Activated CD4-positive, alpha-beta memory T cell treated with anti-CD3 and anti-CD28 coated beads for 36 hours (primary cell): ENCODE results near the gene CCNL2. TPM values are rescaled to one million over a fixed set of nuclear protein-coding genes. Genes with fewer than 3 reads are reported as not detected.
"Not testable (repeated sequence)": the region's sequence is repeated elsewhere in the genome, so short reads cannot be mapped to it uniquely, and the experiment has no call there.

ENCODE experiments used
- CTCF ChIA-PET: fragments of 350-600 bp; sonication (Branson Sonifier 250); formaldehyde crosslinking; loops from one replicate; lab custom pipeline; 2021; ENCODE audit warnings: antibody characterized with exemption, inconsistent platforms; lab: Charles Lee
- POLR2A ChIA-PET: fragments of 350-600 bp; sonication (Branson Sonifier 250); formaldehyde crosslinking; loops from one replicate; lab custom pipeline; 2021; ENCODE audit warnings: antibody characterized with exemption; lab: Charles Lee
- DNase-seq: peaks from one replicate; pipeline ENCODE4 v3.0.0-alpha.2; 2020
- H3K27ac Mint-ChIP-seq: one replicate; pipeline ENCODE4 v1.8.0; 2021; ENCODE audit warnings: mixed read lengths
- H3K27me3 Mint-ChIP-seq: one replicate; pipeline ENCODE4 v1.8.0; 2021; ENCODE audit warnings: mixed read lengths
- H3K36me3 Mint-ChIP-seq: one replicate; pipeline ENCODE4 v1.8.0; 2021; ENCODE audit warnings: mixed read lengths
- H3K4me1 Mint-ChIP-seq: one replicate; pipeline ENCODE4 v1.8.0; 2021; ENCODE audit warnings: low read depth, mixed read lengths
- H3K4me3 Mint-ChIP-seq: one replicate; pipeline ENCODE4 v1.8.0; 2021; ENCODE audit warnings: mild to moderate bottlenecking, mixed read lengths
- H3K9me3 Mint-ChIP-seq: one replicate; pipeline ENCODE4 v1.8.0; 2021; ENCODE audit warnings: mixed read lengths
- intact Hi-C: fragments of 100-400 bp; cut with micrococcal nuclease; formaldehyde crosslinking; loops from one replicate; pipeline ENCODE4 v1.15.1; 2023
- total RNA-seq, 2 experiments: library from RNA; stranded (reverse); gene quantifications; one replicate each; pipeline ENCODE4 v1.2.3, GENCODE V29; 2021

The CCNL2 gene
- total RNA-seq, 2 experiments from 2014 or later, result 96.0 to 108 TPM

DNA sequence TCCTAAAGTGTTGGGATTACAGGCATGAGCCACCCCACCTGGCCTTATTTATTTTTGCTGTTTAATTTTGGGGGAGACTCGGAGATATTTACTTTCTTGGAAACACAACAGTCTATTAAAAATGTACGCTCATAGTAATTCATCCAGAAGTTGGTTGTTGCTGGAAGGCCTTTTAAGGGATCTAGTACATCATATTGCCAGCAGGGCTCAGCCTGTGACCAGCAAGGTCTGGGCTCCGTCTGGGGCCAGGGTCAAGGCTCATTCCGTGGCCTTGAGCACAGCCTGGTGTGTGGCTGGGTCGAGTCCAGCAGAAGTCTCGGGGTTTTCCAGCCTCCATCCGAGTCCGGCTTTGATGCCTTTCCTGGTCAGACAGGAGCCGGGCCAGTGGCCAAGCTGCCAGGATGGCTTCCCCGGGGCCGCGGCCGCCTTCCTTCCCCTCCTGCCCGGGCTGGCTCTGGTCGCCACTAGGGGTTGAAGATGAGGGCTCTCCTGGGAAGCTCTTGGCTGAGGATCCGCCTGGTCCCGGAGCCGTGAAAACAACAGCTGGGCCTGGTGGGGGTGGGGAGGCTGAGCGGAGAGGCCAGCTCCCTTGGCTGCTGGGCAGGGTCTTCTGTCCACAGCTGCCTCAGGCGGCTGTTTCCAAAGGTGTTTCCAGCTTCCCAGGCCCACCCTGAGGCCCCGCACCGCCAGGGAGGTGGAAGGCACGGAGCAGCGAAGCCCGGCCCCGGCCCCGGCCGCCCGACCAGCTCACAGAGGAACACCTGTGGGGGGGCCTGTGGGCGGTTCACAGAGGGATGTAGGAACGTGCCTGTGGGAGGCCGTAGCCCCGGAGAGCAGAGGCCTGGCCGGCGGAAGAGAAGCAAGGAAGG is 31.2 kb upstream of the CCNL2 start:
- H3K9me3 Mint-ChIP-seq, result no peaks in the 10 kb centered on the region
- H3K4me1 Mint-ChIP-seq, result peaks cover 13% of the 10 kb centered on the region
- H3K4me3 Mint-ChIP-seq, result no peak overlapping the region
- H3K36me3 Mint-ChIP-seq, result no peaks in the 10 kb centered on the region
- H3K27ac Mint-ChIP-seq, result no peak overlapping the region
- POLR2A ChIA-PET, result no interaction called here
- CTCF ChIA-PET, result interaction anchor here (0.7 to 3.1 kb wide), 3 partner anchors 11 to 74 kb away, joined by 3 to 10 read pairs (median 3); no protein-coding TSS in a partner anchor
- no peak for DNase-seq
- intact Hi-C loops, result no loop called here
- peaks cover 27% of the 10 kb centered on the region for H3K27me3 Mint-ChIP-seq

DNA sequence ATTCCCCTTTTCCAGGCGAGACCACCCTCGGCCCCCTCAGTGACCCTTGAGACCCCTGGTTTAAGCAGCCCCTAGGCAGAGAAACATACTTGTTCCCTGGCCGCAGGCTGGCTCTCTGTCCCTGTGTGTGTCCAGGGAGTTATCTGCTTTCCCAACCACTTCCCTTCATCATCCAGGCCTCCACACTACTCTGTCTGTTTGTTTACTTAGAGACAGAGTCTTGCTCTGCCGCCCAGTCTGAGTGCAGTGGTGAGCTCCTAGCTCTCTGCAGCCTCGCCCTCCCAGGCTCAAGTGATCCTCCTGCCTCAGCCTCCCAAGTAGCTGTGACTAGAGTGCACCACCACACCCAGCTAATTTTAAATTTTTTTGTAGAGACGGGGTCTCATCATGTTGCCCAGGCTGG is 30.5 kb upstream of the CCNL2 start:
- Mint-ChIP-seq H3K27me3 (peaks cover 25% of the 10 kb centered on the region), H3K4me1 (peaks cover 8% of the 10 kb centered on the region), H3K36me3 (no peaks in the 10 kb centered on the region), H3K9me3 (no peaks in the 10 kb centered on the region), H3K27ac (no peak overlapping the region), H3K4me3 (no peak overlapping the region)
- POLR2A ChIA-PET, result no interaction called here
- intact Hi-C loops, result no loop called here
- CTCF ChIA-PET, result interaction anchor here (3.1 kb wide), 1 partner anchor 11 kb away, joined by 10 read pairs; no protein-coding TSS in a partner anchor
- DNase-seq, result no peak

DNA sequence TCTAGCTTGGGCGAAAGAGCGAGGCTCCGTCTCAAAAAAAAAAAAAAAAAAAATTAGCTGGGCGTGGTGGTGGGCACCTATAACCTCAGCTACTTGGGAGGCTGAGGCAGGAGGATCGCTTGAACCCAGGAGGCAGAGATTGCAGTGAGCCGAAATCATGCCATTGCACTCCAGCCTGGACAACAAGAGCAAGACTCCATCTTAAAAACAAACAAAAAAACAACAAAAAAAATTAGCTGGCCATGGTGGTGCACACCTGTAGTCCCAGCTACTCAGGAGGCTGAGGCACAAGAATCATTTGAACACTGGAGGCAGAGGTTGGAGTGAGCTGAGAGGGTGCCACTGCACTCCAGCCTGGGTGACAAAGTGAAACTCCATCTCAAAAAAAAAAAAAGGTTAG is 29.8 kb upstream of the CCNL2 start:
- H3K4me3 Mint-ChIP-seq, H3K36me3 Mint-ChIP-seq, H3K27ac Mint-ChIP-seq, H3K4me1 Mint-ChIP-seq, POLR2A ChIA-PET, DNase-seq, H3K9me3 Mint-ChIP-seq, intact Hi-C loops: not testable (repeated sequence)
- peaks cover 27% of the 10 kb centered on the region for H3K27me3 Mint-ChIP-seq
- CTCF ChIA-PET, result interaction anchor here (3.1 kb wide), 1 partner anchor 12 kb away, joined by 10 read pairs; no protein-coding TSS in a partner anchor

DNA sequence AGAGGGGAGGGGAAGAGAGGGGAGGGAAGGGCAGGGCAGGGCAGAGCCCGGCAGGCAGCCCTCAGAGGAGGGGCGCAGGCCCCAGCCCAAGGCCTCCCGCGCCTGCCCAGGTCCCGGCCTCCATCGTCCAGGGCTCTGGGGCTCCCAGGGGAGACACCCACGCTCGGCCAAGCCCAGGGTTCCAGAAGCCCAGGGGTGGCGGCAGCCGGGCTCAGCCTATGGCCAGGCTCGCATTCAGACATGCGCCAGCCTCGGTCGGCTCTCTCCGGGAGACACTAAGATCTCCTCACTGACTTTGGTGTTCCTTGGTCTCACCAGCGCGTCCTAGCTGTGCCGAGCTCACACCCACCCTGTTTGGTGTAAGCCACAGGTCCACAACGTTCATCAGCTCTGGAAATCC is 29.0 kb upstream of the CCNL2 start:
- no peaks in the 10 kb centered on the region for H3K36me3 Mint-ChIP-seq
- H3K4me3 Mint-ChIP-seq, result no peak overlapping the region
- CTCF ChIA-PET, result interaction anchor here (3.1 kb wide), 1 partner anchor 13 kb away, joined by 10 read pairs; no protein-coding TSS in a partner anchor
- POLR2A ChIA-PET, result no interaction called here
- intact Hi-C loops, result no loop called here
- H3K27ac Mint-ChIP-seq, result no peak overlapping the region
- H3K9me3 Mint-ChIP-seq, result no peaks in the 10 kb centered on the region
- H3K4me1 Mint-ChIP-seq, result peaks cover 5% of the 10 kb centered on the region
- H3K27me3 Mint-ChIP-seq, result peaks cover 24% of the 10 kb centered on the region
- DNase-seq, result no peak

DNA sequence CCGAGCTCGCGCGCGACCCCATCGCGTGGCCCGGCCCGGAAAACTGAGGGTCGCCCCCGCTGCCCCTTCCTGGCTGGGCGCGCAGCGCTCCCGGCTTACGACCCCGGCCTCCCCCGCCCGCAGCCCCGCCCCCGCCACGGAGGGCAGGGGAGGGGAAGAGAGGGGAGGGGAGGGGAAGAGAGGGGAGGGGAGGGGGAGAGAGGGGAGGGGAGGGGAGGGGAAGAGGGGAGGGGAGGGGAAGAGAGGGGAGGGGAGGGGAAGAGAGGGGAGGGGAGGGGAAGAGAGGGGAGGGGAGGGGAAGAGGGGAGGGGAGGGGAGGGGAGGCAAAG is 28.6 kb upstream of the CCNL2 start:
- peaks cover 26% of the 10 kb centered on the region for H3K27me3 Mint-ChIP-seq
- intact Hi-C loops, result no loop called here
- H3K4me3 Mint-ChIP-seq, result no peak overlapping the region
- DNase-seq, result no peak
- no peaks in the 10 kb centered on the region for H3K36me3 Mint-ChIP-seq
- CTCF ChIA-PET, result interaction anchor here (3.1 kb wide), 1 partner anchor 13 kb away, joined by 10 read pairs; no protein-coding TSS in a partner anchor
- POLR2A ChIA-PET, result no interaction called here
- no peak overlapping the region for H3K27ac Mint-ChIP-seq
- no peaks in the 10 kb centered on the region for H3K9me3 Mint-ChIP-seq
- peaks cover 5% of the 10 kb centered on the region for H3K4me1 Mint-ChIP-seq

DNA sequence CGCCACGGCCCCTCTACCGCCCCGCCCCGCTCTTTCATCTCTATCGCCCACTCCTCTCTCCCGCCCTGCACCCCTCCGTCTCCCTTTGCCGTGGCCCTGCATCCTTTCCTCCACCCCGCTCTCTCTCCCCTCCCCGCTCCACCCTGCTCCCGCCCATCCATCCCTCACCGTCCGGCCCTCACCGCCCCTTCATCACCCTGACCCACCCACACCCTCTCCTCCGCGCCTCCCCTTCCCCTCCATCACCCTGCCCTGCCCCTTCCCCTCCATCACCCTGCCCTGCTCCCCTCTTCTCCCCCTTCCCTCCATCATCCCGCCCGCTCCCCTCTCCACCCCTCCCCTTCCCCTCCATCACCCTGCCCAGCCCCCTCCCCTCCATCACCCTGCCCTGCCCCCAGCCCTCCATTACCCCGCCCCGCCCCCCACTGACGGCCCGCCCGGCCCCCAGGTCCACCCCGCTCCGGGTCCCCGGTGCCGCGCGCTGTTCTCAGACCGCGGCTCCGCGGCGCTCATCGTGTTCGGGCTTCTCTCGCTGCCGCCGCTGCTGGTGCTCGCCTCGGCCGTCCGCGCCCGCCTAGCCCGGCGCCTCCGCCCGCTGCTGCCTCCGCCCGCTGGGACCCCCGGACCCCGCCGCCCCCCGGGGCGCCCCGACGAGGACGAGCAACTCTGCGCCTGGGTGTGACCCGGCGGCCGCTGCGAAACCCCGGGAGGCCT is 28.1 kb upstream of the CCNL2 start:
- intact Hi-C loops, result no loop called here
- peaks cover 28% of the 10 kb centered on the region for H3K27me3 Mint-ChIP-seq
- no peak for DNase-seq
- H3K4me1 Mint-ChIP-seq, result peaks cover 5% of the 10 kb centered on the region
- no peaks in the 10 kb centered on the region for H3K36me3 Mint-ChIP-seq
- no peak overlapping the region for H3K4me3 Mint-ChIP-seq
- H3K27ac Mint-ChIP-seq, result no peak overlapping the region
- CTCF ChIA-PET, result no interaction called here
- H3K9me3 Mint-ChIP-seq, result no peaks in the 10 kb centered on the region
- POLR2A ChIA-PET, result no interaction called here

DNA sequence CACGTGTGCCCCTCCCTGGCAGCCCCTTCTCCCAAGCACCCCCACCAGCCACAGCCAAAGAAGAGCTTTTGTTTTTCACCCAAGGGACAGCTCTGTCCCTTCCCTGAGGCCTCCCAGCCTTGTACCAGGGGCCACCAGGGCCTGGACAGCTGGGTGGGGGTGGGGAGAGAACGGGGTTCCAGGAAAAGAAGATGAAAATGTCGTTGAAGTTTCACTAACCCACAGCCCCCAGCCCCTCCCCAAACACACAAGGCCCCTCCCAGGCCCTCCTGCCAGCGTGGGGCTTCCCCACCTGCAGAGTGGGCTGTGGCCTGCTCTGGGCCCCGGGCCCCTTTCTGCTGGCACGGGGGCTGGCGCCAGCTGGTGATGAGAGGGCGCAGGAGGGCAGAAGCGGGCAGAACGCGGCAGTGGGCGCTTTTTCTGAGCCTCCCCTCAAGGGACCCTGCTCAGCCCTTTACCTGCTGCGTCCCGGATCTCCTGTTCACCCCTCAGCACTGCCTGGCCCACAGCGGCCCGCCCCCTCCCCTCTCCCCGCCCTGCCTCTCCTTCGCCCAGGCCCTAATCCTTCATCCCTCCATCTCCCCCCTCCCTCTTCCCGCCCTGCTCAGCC is 27.5 kb upstream of the CCNL2 start:
- Mint-ChIP-seq H3K4me1 (peaks cover 5% of the 10 kb centered on the region), H3K9me3 (no peaks in the 10 kb centered on the region), H3K36me3 (no peaks in the 10 kb centered on the region), H3K27ac (no peak overlapping the region), H3K4me3 (no peak overlapping the region), H3K27me3 (peaks cover 30% of the 10 kb centered on the region)
- ChIA-PET CTCF (no interaction called here), POLR2A (no interaction called here)
- intact Hi-C loops, result no loop called here
- no peak for DNase-seq

DNA sequence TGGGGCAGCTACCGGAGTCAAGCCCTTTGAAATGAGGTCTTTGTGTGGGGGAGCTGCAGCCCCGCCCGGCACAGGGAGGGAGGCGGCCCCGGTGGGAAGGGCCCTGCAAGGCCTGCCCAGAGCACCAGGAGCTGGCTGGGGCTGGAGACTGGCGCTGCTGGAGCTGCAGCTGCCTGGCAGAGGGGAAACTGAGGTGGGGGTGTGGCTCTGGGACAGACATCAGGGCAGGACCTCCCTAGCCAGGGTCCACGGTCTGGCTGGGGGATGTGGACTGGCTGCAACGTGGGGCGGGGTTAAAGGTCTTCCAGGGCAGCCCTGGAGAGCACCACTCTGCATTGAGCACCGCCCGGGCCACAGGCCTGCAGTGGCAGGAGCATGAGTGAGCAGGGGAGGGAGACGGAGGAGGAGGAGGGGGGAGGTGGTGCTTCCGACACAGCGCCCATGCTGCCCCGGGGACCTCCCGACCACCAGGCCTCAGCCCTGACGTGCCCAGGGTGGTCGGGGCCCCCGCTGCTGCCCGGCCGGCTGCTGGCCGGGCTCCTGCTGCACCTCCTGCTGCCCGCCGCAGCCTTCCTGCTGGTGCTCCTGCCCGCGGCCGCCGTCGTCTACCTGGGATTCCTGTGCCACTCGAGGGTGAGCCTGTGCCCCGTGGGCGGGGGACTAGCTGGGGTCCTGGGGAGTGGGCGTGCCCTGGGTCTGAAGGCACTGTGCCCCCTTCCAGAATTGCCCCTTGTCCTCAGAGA is 26.8 kb upstream of the CCNL2 start:
- Mint-ChIP-seq H3K4me1 (peaks cover 5% of the 10 kb centered on the region), H3K4me3 (no peak overlapping the region), H3K9me3 (no peaks in the 10 kb centered on the region), H3K27me3 (peaks cover 30% of the 10 kb centered on the region), H3K27ac (no peak overlapping the region), H3K36me3 (no peaks in the 10 kb centered on the region)
- DNase-seq, result no peak
- ChIA-PET CTCF (no interaction called here), POLR2A (no interaction called here)
- intact Hi-C loops, result no loop called here

DNA sequence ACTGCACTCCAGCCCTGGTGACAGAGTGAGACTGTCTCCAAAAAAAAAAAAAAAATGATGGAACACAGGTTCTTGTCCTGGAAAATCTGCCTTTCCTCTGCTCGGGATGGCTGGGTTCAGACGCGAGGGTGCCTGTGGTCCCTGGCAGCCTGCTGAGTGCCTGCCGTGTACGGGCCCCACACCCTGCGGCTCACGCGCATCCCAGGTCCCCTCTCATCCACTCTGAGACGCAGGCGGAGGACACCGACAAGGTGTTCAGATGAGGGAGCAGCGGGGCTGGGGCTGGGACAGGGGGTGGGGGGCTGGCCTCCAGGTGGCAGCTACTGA is 26.3 kb upstream of the CCNL2 start:
- ChIA-PET CTCF (no interaction called here), POLR2A (no interaction called here)
- peaks cover 32% of the 10 kb centered on the region for H3K27me3 Mint-ChIP-seq
- H3K9me3 Mint-ChIP-seq, result no peaks in the 10 kb centered on the region
- H3K4me1 Mint-ChIP-seq, result peaks cover 5% of the 10 kb centered on the region
- no peak overlapping the region for H3K27ac Mint-ChIP-seq
- intact Hi-C loops, result no loop called here
- DNase-seq, result no peak
- H3K36me3 Mint-ChIP-seq, result no peaks in the 10 kb centered on the region
- no peak overlapping the region for H3K4me3 Mint-ChIP-seq

DNA sequence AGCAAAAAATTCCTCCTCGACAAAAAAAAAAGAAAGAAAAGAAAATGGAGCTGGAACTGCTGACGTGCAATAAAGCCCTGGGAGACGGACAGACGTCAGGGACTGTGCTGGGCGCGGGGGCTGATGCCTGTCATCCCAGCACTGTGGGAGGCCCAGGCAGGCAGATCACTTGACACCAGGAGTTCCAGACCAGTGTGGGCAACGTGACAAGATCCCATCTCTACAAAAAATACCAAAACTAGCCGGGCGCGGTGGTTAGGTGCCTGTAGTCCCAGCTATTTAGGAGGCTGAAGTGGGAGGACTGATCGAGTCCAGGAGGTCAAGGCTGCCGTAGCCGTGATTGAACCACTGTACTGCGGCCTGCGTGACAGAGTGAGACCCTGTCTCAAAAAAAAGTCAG is 25.6 kb upstream of the CCNL2 start:
- intact Hi-C loops, result no loop called here
- Mint-ChIP-seq H3K27ac (no peak overlapping the region), H3K9me3 (no peaks in the 10 kb centered on the region), H3K36me3 (no peaks in the 10 kb centered on the region), H3K4me1 (peaks cover 5% of the 10 kb centered on the region), H3K4me3 (no peak overlapping the region), H3K27me3 (peaks cover 28% of the 10 kb centered on the region)
- DNase-seq, result no peak
- POLR2A ChIA-PET, result no interaction called here
- CTCF ChIA-PET, result interaction anchor here (0.8 kb wide), 1 partner anchor 16 kb away, joined by 4 read pairs; no protein-coding TSS in a partner anchor

DNA sequence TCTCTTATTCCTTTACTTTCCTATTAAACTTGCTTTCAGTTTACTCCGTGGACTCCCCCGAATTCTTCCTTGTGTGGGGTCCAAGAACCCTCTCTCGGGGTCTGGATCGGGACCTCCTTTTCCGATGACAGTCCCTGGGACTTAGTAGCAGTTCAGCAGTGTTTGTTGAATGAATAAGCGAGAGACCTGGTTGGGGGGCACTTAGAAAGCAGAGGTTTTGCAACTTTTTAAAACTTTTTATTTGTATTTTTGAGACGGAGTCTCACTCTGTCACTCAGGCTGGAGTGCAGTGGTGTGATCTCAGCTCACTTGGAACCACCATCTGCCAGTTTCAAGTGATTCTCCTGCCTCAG is 24.1 kb upstream of the CCNL2 start:
- no peaks in the 10 kb centered on the region for H3K36me3 Mint-ChIP-seq

More for the DNA sequence above, 24.1 kb upstream of the CCNL2 start:
- CTCF ChIA-PET, result no interaction called here
- peaks cover 8% of the 10 kb centered on the region for H3K4me1 Mint-ChIP-seq
- H3K27me3 Mint-ChIP-seq, result peaks cover 22% of the 10 kb centered on the region
- H3K9me3 Mint-ChIP-seq, result no peaks in the 10 kb centered on the region
- no peak overlapping the region for H3K27ac Mint-ChIP-seq
- no peak for DNase-seq
- intact Hi-C loops, result no loop called here
- H3K4me3 Mint-ChIP-seq, result no peak overlapping the region
- POLR2A ChIA-PET, result no interaction called here
